DND-41 (cell line): ENCODE data around the gene ILK.

Source experiments
- ATAC-seq: fragments of 200-7000 bp; cut with Tn5 transposase; 3 replicates; pipeline ENCODE4 v1.9.1; 2021; ENCODE audit warnings: low read depth; ENCODE audit not compliant: insufficient read depth
- DNase-seq: peaks from one replicate; pipeline ENCODE4 v3.0.0-alpha.2; 2020
- H2AFZ ChIP-seq: 2 replicates; pipeline ENCODE4 v1.6.0; 2012; ENCODE audit warnings: low read depth, low read length
- H3K27ac ChIP-seq: 2 replicates; pipeline ENCODE4 v1.5.1; 2012; ENCODE audit warnings: low read length, inconsistent platforms
- H3K27me3 ChIP-seq: fragments of 200-600 bp; sonication (generic); 2 replicates; pipeline ENCODE4 v1.6.0; 2012; ENCODE audit warnings: low read length, mild to moderate bottlenecking, inconsistent platforms; ENCODE audit not compliant: insufficient read depth, poor library complexity
- H3K36me3 ChIP-seq: 2 replicates; pipeline ENCODE4 v1.5.1; 2012; ENCODE audit warnings: low read length, inconsistent platforms; ENCODE audit not compliant: insufficient read depth
- H3K4me1 ChIP-seq: 2 replicates; pipeline ENCODE4 v1.5.1; 2012; ENCODE audit warnings: mild to moderate bottlenecking, low read length; ENCODE audit not compliant: insufficient read depth
- H3K4me2 ChIP-seq: 2 replicates; pipeline ENCODE4 v1.6.0; 2012; ENCODE audit warnings: mild to moderate bottlenecking, moderate library complexity, low read length, inconsistent platforms; ENCODE audit not compliant: insufficient read depth
- H3K4me3 ChIP-seq, 2 experiments: fragments of 200-600 bp in 1 of 2; shearing (Covaris generic) in 1 of 2; 2 replicates each; pipeline ENCODE4 v1.5.1; 2012 to 2016; ENCODE audit warnings: inconsistent platforms in 2 of 2, low read length in 2 of 2, mild to moderate bottlenecking in 2 of 2, low read depth in 1 of 2, moderate library complexity in 1 of 2
- H3K79me2 ChIP-seq: 2 replicates; pipeline ENCODE4 v1.6.0; 2012; ENCODE audit warnings: low read length, inconsistent platforms; ENCODE audit not compliant: insufficient read depth
- H3K9ac ChIP-seq: 2 replicates; pipeline ENCODE4 v1.6.0; 2012; ENCODE audit warnings: low read depth, mild to moderate bottlenecking, inconsistent platforms, low read length, moderate library complexity
- H3K9me3 ChIP-seq: 2 replicates; pipeline ENCODE4 v1.5.1; 2012; ENCODE audit warnings: low read length, moderate library complexity, mild to moderate bottlenecking, inconsistent platforms; ENCODE audit not compliant: insufficient read depth, severe bottlenecking
- H4K20me1 ChIP-seq: 2 replicates; pipeline ENCODE4 v1.6.0; 2012; ENCODE audit warnings: low read length; ENCODE audit not compliant: insufficient read depth
- EZH2 ChIP-seq: IDR thresholded peaks from 3 replicates; pipeline ENCODE4 v1.6.1; 2012; ENCODE audit warnings: borderline replicate concordance, low read depth, mild to moderate bottlenecking, moderate library complexity, low read length, inconsistent platforms; ENCODE audit not compliant: severe bottlenecking
- TF ChIP-seq, protein P1 (sequence below): IDR thresholded peaks from 2 replicates; pipeline ENCODE4 v1.5.1; 2012; ENCODE audit warnings: borderline replicate concordance, low read length, moderate library complexity, mild to moderate bottlenecking; ENCODE audit not compliant: poor library complexity, severe bottlenecking; ENCODE audit errors: extremely low read depth

Gene ILK

DNA sequence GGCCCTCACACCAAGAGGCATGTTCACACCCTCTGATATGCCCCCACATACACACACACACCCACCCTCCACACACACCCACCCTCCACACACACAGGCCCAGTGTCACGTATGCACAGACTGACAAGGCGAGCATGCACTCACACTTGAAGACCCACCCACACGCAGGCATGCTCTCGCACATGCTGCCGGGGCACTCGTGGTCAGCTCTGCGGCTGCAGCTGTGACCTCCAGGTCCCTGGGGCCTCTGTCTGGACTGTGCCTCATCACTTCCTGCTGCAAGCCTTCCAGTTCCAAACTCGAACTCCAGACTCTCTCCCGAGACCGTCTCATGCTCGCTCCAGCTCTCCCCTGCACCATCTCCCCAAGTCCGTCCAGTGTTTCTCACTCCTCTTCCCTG lies 42.5 kb downstream of the ILK start:
- H3K4me3 ChIP-seq = no peak overlapping the region
- TF ChIP-seq, protein P1, sequence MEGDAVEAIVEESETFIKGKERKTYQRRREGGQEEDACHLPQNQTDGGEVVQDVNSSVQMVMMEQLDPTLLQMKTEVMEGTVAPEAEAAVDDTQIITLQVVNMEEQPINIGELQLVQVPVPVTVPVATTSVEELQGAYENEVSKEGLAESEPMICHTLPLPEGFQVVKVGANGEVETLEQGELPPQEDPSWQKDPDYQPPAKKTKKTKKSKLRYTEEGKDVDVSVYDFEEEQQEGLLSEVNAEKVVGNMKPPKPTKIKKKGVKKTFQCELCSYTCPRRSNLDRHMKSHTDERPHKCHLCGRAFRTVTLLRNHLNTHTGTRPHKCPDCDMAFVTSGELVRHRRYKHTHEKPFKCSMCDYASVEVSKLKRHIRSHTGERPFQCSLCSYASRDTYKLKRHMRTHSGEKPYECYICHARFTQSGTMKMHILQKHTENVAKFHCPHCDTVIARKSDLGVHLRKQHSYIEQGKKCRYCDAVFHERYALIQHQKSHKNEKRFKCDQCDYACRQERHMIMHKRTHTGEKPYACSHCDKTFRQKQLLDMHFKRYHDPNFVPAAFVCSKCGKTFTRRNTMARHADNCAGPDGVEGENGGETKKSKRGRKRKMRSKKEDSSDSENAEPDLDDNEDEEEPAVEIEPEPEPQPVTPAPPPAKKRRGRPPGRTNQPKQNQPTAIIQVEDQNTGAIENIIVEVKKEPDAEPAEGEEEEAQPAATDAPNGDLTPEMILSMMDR = no peak
- no peak for TF ChIP-seq EZH2
- peaks cover 2% of the 10 kb centered on the region for H3K27me3 ChIP-seq
- no peaks in the 10 kb centered on the region for H3K79me2 ChIP-seq
- H2AFZ ChIP-seq = no peak overlapping the region
- H3K4me1 ChIP-seq = peaks cover 5% of the 10 kb centered on the region
- ATAC-seq = no peak
- no peak overlapping the region for H3K9ac ChIP-seq
- H3K27ac ChIP-seq = no peak overlapping the region
- H3K9me3 ChIP-seq = no peaks in the 10 kb centered on the region
- H3K4me2 ChIP-seq = no peak overlapping the region
- H3K36me3 ChIP-seq = no peaks in the 10 kb centered on the region
- no peak for DNase-seq
- no peaks in the 10 kb centered on the region for H4K20me1 ChIP-seq

DNA sequence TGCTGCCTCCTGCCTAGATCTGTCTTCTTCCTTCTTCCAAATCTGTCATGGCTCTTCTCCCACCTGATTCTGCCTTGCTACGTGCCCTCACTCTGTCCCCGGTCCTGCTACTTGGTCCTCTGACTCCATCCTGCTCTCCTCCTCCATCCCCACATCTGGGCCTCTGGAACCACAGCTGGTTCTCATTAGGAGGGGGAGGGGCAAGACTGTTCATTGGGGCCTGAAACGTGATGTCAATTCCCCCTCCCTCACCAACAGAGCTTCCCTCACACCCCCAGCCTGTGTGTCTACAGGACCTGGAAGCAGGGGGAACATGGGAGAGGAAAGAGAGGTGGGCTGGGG lies 43.0 kb downstream of the ILK start:
- no peaks in the 10 kb centered on the region for H4K20me1 ChIP-seq
- H3K27me3 ChIP-seq = peaks cover 5% of the 10 kb centered on the region
- ATAC-seq (0 out of 3 replicates have a peak, but pooled peaks have one; percentile 18), DNase-seq (peak; percentile 18)
- no peak overlapping the region for H3K27ac ChIP-seq
- no peak overlapping the region for H2AFZ ChIP-seq
- TF ChIP-seq, protein P1 = no peak
- no peak for TF ChIP-seq EZH2
- no peaks in the 10 kb centered on the region for H3K36me3 ChIP-seq
- H3K9ac ChIP-seq = no peak overlapping the region
- no peak overlapping the region for H3K4me2 ChIP-seq
- H3K79me2 ChIP-seq = no peaks in the 10 kb centered on the region
- no peak overlapping the region for H3K4me3 ChIP-seq
- H3K4me1 ChIP-seq = peaks cover 5% of the 10 kb centered on the region
- no peaks in the 10 kb centered on the region for H3K9me3 ChIP-seq

DNA sequence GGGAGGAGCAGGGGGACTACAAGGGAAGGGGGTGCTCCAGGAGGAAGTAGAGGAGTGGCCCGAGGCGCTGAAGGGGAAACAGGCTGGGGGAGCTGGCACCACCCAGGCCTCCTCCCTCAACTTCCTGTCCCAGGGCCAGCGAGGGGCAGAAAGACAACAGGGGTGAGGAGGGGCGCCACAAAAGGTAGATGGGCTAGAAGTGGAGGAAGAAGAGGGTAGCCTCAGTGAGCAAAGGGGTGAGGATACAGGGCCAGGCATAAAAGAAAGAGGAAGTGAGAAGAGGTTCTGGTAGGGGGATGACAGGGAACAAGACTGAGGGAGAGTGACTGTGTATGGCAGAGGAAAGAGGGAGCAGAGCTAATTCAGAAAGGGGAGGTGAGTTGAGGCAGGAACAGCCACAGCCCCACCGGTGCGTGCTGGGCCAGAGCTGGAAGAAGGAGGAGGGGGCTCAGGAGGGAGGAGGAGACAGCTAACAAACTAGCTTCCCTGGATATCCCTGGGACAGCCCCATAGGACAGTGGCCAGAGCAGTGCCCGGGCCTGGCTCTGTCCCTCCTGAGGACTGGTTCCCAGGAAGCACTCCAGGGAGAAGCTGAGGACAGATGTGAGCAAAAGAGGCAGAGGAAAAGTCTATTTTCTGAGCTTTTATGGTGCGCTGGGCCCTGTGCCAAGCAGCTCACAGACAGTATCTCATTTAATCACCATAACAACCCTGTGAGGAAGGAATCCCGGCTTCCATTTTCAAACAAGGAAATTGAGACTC lies 43.5 kb downstream of the ILK start:
- no peak overlapping the region for H3K4me3 ChIP-seq

More for the DNA sequence above, 43.5 kb downstream of the ILK start:
- no peak overlapping the region for H2AFZ ChIP-seq
- TF ChIP-seq EZH2 = no peak
- TF ChIP-seq, protein P1 = no peak
- H3K79me2 ChIP-seq = no peaks in the 10 kb centered on the region
- ATAC-seq (peak; percentile 70), DNase-seq (peak; percentile 33)
- H3K27ac ChIP-seq = no peak overlapping the region
- no peaks in the 10 kb centered on the region for H3K9me3 ChIP-seq
- no peak overlapping the region for H3K4me2 ChIP-seq
- H3K36me3 ChIP-seq = no peaks in the 10 kb centered on the region
- peaks cover 5% of the 10 kb centered on the region for H3K27me3 ChIP-seq
- H4K20me1 ChIP-seq = no peaks in the 10 kb centered on the region
- H3K4me1 ChIP-seq = peaks cover 5% of the 10 kb centered on the region
- H3K9ac ChIP-seq = no peak overlapping the region
